Muscle of leg (tissue), 16 donors: ENCODE results near the gene RNF11. TPM values are rescaled to one million over a fixed set of nuclear protein-coding genes. Genes with fewer than 3 reads are reported as not detected.
A peak's percentile ranks its signal among the peaks of the same experiment; 100 is the strongest.

Experiments used
- DNase-seq: peaks from one replicate; pipeline ENCODE4 v3.0.0; 2013
- H3K27ac ChIP-seq: one replicate; pipeline ENCODE4 v1.5.1; 2013; ENCODE audit warnings: mild to moderate bottlenecking, low read length, control low read depth
- H3K27me3 ChIP-seq: one replicate; pipeline ENCODE4 v1.6.1; 2013; ENCODE audit warnings: low read length; ENCODE audit not compliant: control insufficient read depth, insufficient read depth
- H3K36me3 ChIP-seq: one replicate; pipeline ENCODE4 v1.6.1; 2013; ENCODE audit warnings: low read length; ENCODE audit not compliant: control insufficient read depth, insufficient read depth
- H3K4me1 ChIP-seq: one replicate; pipeline ENCODE4 v1.6.1; 2013; ENCODE audit warnings: low read length; ENCODE audit not compliant: control insufficient read depth, insufficient read depth
- H3K4me3 ChIP-seq: one replicate; pipeline ENCODE4 v1.5.1; 2013; ENCODE audit warnings: low read length, control low read depth
- H3K9me3 ChIP-seq: replicated peaks from 2 replicates; pipeline ENCODE4 v1.6.1; 2013; ENCODE audit warnings: low read depth, low read length; ENCODE audit not compliant: control insufficient read depth
- WGBS: methylation state at CpG from one replicate; pipeline ENCODE4 v1.1.5; 2013; ENCODE audit warnings: missing lambda C conversion rate; ENCODE audit not compliant: insufficient coverage; 5-methylcytosine and 5-hydroxymethylcytosine counted together
- long read RNA-seq, 11 donors: transcript quantifications; one replicate each; lab custom pipeline, GENCODE V29; 2026
- polyA plus RNA-seq, 8 donors: library from polyadenylated mRNA; unstranded; fragments of 120-200 nt; gene quantifications; one replicate each; pipeline versions ENCODE4 v1.2.1 to v1.2.3, GENCODE V29; 2013; ENCODE audit warnings: inconsistent platforms in 1 of 8, low replicate concordance in 1 of 8; ENCODE audit not compliant: insufficient read length in 8 of 8, insufficient read depth in 1 of 8
- total RNA-seq: library from RNA; stranded (reverse); fragments of 120-200 nt; gene quantifications from one replicate; pipeline ENCODE4 v1.2.4, GENCODE V29; 2013

The RNF11 gene
- total RNA-seq, result 88.3 TPM
- polyA plus RNA-seq, result 100 to 1,000 TPM in 5 of 8 donors, 10 to 100 TPM in 3; 73.9 to 109 (median 103) TPM
- long read RNA-seq, donor 1, transcript RNF11-201 (3 exons, 3,084 nt), result major isoform, 18 of 18 reads
- long read RNA-seq, donor 1, partial matches to known transcripts, result 0 of 18 reads
- long read RNA-seq, donor 1, other reads (novel, unspliced or antisense), result 0 of 18 reads
- long read RNA-seq, donor 2, partial matches to known transcripts, result 0 of 3 reads
- long read RNA-seq, donor 2, other reads (novel, unspliced or antisense), result 0 of 3 reads
- long read RNA-seq, donor 3, transcript RNF11-201 (3 exons, 3,084 nt), result major isoform, 47 of 49 reads
- long read RNA-seq, donor 3, partial matches to known transcripts, result 0 of 49 reads
- long read RNA-seq, donor 3, other reads (novel, unspliced or antisense), result 0 of 49 reads
- long read RNA-seq, donor 4, transcript RNF11-201 (3 exons, 3,084 nt), result major isoform, 37 of 60 reads
- long read RNA-seq, donor 4, partial matches to known transcripts, result 21 of 60 reads
- long read RNA-seq, donor 4, other reads (novel, unspliced or antisense), result 0 of 60 reads
- long read RNA-seq, donor 5, transcript RNF11-201 (3 exons, 3,084 nt), result major isoform, 74 of 92 reads
- long read RNA-seq, donor 5, partial matches to known transcripts, result 15 of 92 reads
- long read RNA-seq, donor 5, other reads (novel, unspliced or antisense), result 0 of 92 reads
- long read RNA-seq, donor 6, transcript RNF11-201 (3 exons, 3,084 nt), result major isoform, 53 of 57 reads
- long read RNA-seq, donor 6, partial matches to known transcripts, result 0 of 57 reads
- long read RNA-seq, donor 6, other reads (novel, unspliced or antisense), result 0 of 57 reads
- long read RNA-seq, donor 7, transcript RNF11-201 (3 exons, 3,084 nt), result major isoform, 40 of 40 reads
- long read RNA-seq, donor 7, partial matches to known transcripts, result 0 of 40 reads
- long read RNA-seq, donor 7, other reads (novel, unspliced or antisense), result 0 of 40 reads
- long read RNA-seq, donor 8, transcript RNF11-201 (3 exons, 3,084 nt), result major isoform, 30 of 57 reads
- long read RNA-seq, donor 8, partial matches to known transcripts, result 25 of 57 reads
- long read RNA-seq, donor 8, other reads (novel, unspliced or antisense), result 0 of 57 reads
- long read RNA-seq, donor 9, transcript RNF11-201 (3 exons, 3,084 nt), result major isoform, 26 of 60 reads
- long read RNA-seq, donor 9, partial matches to known transcripts, result 34 of 60 reads
- long read RNA-seq, donor 9, other reads (novel, unspliced or antisense), result 0 of 60 reads
- long read RNA-seq, donor 10, transcript RNF11-201 (3 exons, 3,084 nt), result major isoform, 54 of 93 reads
- long read RNA-seq, donor 10, partial matches to known transcripts, result 39 of 93 reads
- long read RNA-seq, donor 10, other reads (novel, unspliced or antisense), result 0 of 93 reads
- long read RNA-seq, donor 11, transcript RNF11-201 (3 exons, 3,084 nt), result major isoform, 26 of 29 reads
- long read RNA-seq, donor 11, partial matches to known transcripts, result 0 of 29 reads
- long read RNA-seq, donor 11, other reads (novel, unspliced or antisense), result 0 of 29 reads

GRCh38 chr1:51235673-51236530, at the start of gene RNF11:
TSS of gene RNF11 (plus strand) at chr1:51236273. CDS start at chr1:51236757, 484 bp downstream.
- Histone ChIP-seq H3K9me3 (no peaks in the 10 kb centered on the region), H3K27me3 (no peaks in the 10 kb centered on the region), H3K36me3 (peaks cover 2% of the 10 kb centered on the region), H3K4me1 (peaks cover 14% of the 10 kb centered on the region), H3K4me3 (peak within 1 kb of the TSS; percentile 98), H3K27ac (peak within 1 kb of the TSS; percentile 98)
- peak; percentile 97 for DNase-seq
- WGBS, result under 1% methylated on average over 54 of the region's 57 CpGs

GRCh38 chr1:51188230-51188629, 47.8 kb upstream of the RNF11 start:
- no peaks in the 10 kb centered on the region for H3K9me3 ChIP-seq
- DNase-seq, result no peak
- no peak overlapping the region for H3K27ac ChIP-seq

GRCh38 chr1:51189421-51190073, 46.5 kb upstream of the RNF11 start:
- WGBS, result 60% methylated on average over 1 of the region's 2 CpGs
- Histone ChIP-seq H3K4me1 (no peaks in the 10 kb centered on the region), H3K27ac (no peak overlapping the region), H3K27me3 (no peaks in the 10 kb centered on the region), H3K36me3 (no peaks in the 10 kb centered on the region), H3K9me3 (no peaks in the 10 kb centered on the region), H3K4me3 (no peak overlapping the region)
- DNase-seq, result peak; percentile 80

More at GRCh38 chr1:51188230-51188629, 47.8 kb upstream of the RNF11 start:
- H3K4me3 ChIP-seq, result no peak overlapping the region
- H3K36me3 ChIP-seq, result no peaks in the 10 kb centered on the region
- H3K27me3 ChIP-seq, result peaks cover 2% of the 10 kb centered on the region
- H3K4me1 ChIP-seq, result no peaks in the 10 kb centered on the region

GRCh38 chr1:51190961-51191360, 45.1 kb upstream of the RNF11 start:
- H3K4me1 ChIP-seq, result no peaks in the 10 kb centered on the region
- DNase-seq, result no peak
- H3K4me3 ChIP-seq, result no peak overlapping the region
- H3K9me3 ChIP-seq, result no peaks in the 10 kb centered on the region
- no CpG with 5 or more reads among the region's 1 CpG for WGBS
- H3K36me3 ChIP-seq, result no peaks in the 10 kb centered on the region
- no peaks in the 10 kb centered on the region for H3K27me3 ChIP-seq
- no peak overlapping the region for H3K27ac ChIP-seq

- Histone ChIP-seq H3K4me3 (no peak overlapping the region), H3K27ac (no peak overlapping the region), H3K36me3 (no peaks in the 10 kb centered on the region), H3K27me3 (no peaks in the 10 kb centered on the region), H3K9me3 (no peaks in the 10 kb centered on the region), H3K4me1 (no peaks in the 10 kb centered on the region)
- peak; percentile 80 for DNase-seq
- 39% methylated on average over 3 of the region's 3 CpGs for WGBS
Observed at GRCh38 chr1:51192213-51192843, 43.7 kb upstream of the RNF11 start.

GRCh38 chr1:51193564-51193963, 42.5 kb upstream of the RNF11 start:
- no peak overlapping the region for H3K4me3 ChIP-seq
- H3K27me3 ChIP-seq, result no peaks in the 10 kb centered on the region
- H3K27ac ChIP-seq, result no peak overlapping the region
- no peak for DNase-seq
- H3K9me3 ChIP-seq, result no peaks in the 10 kb centered on the region
- H3K4me1 ChIP-seq, result no peaks in the 10 kb centered on the region
- no peaks in the 10 kb centered on the region for H3K36me3 ChIP-seq

GRCh38 chr1:51203121-51203873, 32.8 kb upstream of the RNF11 start:
- no peak overlapping the region for H3K27ac ChIP-seq
- 31% methylated on average over 2 of the region's 3 CpGs for WGBS
- no peaks in the 10 kb centered on the region for H3K9me3 ChIP-seq
- no peak overlapping the region for H3K4me3 ChIP-seq
- no peaks in the 10 kb centered on the region for H3K4me1 ChIP-seq
- no peaks in the 10 kb centered on the region for H3K36me3 ChIP-seq
- no peak for DNase-seq
- no peaks in the 10 kb centered on the region for H3K27me3 ChIP-seq

GRCh38 chr1:51203874-51204245, 32.2 kb upstream of the RNF11 start:
- Histone ChIP-seq H3K4me1 (no peaks in the 10 kb centered on the region), H3K9me3 (no peaks in the 10 kb centered on the region), H3K27ac (no peak overlapping the region), H3K27me3 (no peaks in the 10 kb centered on the region), H3K36me3 (no peaks in the 10 kb centered on the region), H3K4me3 (no peak overlapping the region)
- DNase-seq, result no peak
- 100% methylated on average over 1 of the region's 6 CpGs for WGBS
